GM19397 (cell line): Measurements from ENCODE around the gene CGB7.
"Not testable (repeated sequence)": the region's sequence is repeated elsewhere in the genome, so short reads cannot be mapped to it uniquely, and the experiment has no call there.

Experiments used
- ATAC-seq: cut with Tn5 transposase; IDR thresholded peaks from one replicate; pipeline ENCODE4 v1.9.1; 2021; ENCODE audit warnings: mild to moderate bottlenecking, moderate library complexity; ENCODE audit not compliant: unreplicated experiment

Gene CGB7

GRCh38 chr19:49073514-49074378 is 16.2 kb upstream of the CGB7 start:
- no peak for ATAC-seq

- no peak for ATAC-seq
Observed at GRCh38 chr19:49071860-49072547, 14.5 kb upstream of the CGB7 start.

DNA sequence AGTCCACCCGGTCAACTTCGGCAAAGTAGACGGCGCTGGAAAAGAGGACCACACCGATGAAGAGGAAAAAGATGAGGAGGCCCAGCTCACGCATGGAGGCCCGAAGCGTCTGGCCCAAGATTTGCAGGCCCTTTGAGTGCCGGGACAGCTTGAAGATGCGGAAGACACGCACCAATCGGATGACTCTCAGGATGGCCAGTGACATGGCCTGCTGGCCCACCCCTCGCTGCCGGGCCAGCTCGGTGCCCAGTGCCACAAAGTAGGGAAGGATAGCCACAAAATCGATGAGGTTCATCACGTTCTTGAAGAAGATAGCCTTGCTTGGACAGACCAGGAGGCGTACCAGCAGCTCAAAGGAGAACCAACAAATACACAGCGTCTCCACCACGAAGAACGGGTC is 12.9 kb upstream of the CGB7 start:
- ATAC-seq: no peak

DNA sequence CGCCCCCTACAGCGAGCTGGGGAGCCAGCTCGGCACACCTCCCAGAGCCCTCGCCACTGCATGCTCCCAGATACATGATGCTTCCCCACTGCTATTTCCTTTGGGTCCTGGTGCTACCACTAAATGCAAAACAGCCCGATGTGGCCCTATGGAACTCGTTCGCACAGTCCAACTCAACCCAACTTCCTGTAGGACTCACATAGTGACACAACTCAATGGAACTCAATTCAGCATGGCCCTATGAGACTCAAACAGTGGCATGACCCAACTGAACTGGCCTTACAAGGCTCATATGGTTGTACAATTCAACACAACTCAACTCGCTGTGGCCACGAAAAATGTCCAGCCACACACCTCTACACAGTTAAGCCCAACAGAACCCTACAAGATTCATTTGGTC is 11.5 kb upstream of the CGB7 start:
- no peak for ATAC-seq

DNA sequence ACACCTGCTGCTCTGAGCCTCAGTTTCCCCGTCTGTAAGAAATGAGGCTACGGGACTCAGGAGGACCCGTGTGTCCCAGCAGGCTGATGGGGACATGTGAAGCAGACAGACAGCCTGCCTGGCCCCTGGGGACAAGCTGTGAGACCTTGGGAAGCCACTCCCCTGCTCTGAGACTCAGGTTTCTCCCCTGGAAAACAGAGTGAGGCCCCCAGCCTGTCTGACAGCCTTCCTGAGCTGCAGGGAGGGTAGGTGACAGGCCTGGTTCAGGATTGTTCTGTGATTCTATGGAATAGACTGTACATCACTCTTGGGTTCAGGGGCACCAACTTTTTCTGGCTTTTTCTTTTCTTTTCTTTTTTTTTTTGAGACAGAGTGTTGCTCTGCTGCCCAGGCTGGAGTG is 10.0 kb upstream of the CGB7 start:
- no peak for ATAC-seq

DNA sequence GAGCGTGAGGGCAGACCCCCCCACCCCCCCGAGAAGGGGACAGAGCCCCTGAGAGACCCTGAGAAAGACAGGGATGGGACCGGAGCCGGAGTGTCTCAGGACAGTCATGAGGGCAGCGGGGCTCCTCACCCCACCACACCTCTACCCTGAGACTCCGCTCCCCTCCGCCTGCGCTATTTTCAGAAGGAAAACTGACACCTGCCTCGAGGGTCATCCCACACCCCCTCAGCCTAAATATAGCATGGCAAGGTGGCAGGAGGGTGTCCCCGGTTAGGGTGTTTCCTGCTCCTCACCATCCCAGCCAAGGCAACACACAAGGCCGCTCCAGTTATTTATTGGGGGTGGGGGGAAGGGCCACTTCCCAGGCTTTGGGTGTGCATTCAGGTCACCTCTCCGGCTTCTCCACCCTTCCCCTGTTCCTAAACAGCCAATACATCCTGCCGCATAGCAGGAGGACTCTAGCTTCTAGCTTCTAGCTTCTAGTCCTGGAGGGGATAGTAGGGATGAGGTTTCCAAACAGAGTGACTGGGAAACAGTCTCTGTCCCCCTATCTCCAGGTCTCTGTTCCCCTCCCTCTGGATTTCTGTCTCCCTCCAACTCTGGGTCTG is 8.5 kb upstream of the CGB7 start:
- ATAC-seq: no peak

DNA sequence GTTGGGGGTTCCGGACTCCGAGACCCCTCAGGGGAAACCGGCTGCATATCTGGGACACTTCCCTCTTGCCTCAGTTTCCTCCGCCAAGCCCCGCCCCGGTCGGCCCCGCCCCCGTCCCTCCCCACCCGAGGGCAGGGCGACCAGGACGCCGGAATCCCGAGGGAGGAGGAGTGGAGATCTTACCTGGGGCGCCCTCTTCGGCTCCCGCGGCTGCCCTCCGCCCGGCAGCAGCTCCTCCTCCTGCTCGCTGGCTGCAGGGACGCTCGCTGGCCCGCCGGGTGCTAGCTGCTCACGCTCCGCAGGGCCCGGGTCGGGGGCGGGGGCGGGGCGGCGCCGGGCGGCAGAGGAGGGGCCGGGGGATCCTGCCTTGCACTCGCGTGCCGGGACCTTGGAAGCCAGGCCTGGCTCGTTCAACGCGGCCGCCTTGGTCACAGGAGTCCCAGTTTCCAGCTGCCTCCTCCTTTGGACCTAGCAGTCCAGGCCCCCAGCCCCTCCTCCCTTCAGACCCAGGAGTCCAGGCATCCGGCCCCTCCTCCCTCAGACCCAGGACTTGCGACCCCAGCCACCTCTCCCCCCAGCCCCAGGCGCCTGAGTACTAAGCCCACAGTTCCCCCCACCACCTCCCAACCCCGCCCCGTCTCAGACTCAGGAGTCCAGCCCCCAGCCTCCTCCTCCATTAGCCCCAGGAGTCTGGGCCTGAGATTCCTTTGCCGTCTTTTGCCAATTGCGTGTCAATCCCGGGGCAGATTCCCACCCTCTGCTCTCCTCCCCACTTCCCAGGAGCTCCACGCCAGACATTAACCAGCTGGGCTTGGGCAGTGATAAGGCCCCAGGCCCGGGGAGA is 7.4 kb upstream of the CGB7 start, which contains the start of gene NTF4:
NTF4 (minus strand) TSS at position 51 of the 844 bp plus-strand sequence. CDS start 2,821 bp downstream, outside the sequence.
- ATAC-seq: no peak

DNA sequence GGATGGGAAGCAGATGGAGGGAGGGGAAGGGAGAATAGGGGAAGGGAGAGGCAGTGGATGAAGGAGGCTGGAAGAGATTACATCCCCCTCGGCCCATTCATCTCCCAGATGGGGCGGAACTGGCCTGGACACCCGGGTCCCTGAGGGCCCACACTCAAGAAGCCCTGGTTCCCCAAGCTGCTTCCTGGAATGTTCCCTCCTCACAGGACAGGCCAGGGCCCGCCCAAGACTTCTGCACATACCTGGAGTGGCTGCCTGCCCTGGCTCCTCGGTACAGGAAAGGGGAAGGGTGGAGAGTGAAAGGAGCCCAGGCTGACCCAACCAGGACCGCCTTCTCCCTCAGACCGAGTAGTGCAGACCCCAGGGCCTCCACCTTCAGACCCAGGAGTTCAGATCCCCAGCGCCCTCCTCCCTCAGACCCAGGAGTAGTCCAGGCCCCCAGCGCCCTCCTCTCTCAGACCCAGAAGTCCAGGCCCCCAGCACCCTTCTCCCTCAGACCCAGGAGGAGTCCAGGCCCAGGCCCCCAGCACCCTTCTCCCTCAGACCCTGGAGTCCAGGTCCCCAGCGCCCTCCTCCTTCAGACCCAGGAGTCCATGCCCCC is 6.6 kb upstream of the CGB7 start:
- no peak for ATAC-seq

DNA sequence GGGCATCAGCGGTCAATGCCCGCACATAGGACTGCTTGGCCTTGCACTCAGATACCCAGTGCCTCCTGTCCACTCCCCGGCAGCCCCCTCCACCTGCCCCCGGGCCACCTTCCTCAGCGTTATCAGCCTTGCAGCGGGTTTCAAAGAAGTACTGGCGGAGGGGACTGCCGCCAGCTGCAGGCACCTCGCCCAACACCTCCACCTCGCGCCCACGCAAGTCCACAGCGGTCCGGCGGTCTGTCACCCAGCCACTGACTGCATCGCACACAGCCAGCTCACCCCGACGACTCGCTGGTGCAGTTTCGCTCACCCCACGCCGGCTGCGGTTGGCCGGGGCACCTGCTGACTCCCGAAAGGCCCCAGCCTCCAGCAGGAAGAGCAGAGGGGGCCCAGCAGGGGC is 3.9 kb upstream of the CGB7 start:
- no peak for ATAC-seq

GRCh38 chr19:49061000-49061399 is 3.5 kb upstream of the CGB7 start:
- no peak for ATAC-seq

DNA sequence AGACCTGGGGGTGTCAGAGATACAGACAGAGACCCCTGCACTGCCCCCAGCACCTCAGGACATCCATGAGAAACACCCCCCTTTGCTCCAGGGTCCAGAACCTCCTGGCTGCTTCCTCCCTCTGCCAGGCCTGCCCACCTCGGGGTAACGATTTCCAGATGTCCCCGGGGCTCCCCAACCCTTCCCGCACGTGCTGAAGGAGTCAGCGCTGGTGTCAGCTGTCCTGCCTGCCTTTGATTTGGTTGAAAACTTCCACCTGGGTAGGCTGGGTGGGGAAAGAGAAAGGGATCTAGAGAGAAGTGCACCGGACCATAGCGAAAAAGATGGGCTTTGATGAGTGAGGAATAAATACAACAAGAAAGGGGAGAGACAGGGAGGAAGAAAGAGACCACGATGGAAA is 1.5 kb upstream of the CGB7 start:
- ATAC-seq: no peak

DNA sequence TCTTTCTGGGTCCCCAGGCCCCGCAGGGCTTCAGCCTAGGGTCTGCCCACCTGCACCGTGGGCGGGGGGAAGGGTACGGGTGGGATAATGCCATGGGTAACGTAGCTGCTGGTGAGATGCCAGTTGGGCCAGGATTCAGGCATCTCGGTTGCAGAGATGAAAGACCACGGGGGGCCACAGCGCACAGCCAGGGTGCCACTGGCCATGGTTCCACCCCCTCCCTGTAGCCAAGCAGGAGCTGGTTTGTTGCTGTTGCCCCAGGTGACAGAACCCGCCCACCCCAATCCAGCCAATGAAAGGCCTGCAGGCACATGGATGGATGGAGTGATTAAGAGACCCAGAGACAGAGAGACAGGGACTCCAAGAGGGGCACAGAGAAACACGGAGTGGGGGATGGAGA is 1.0 kb upstream of the CGB7 start:
- ATAC-seq: no peak

GRCh38 chr19:49056902-49057596 is 500 bp downstream of the CGB7 start:
- ATAC-seq: not testable (repeated sequence)

GRCh38 chr19:49056101-49056901 is 1.2 kb downstream of the CGB7 start:
- no peak for ATAC-seq

DNA sequence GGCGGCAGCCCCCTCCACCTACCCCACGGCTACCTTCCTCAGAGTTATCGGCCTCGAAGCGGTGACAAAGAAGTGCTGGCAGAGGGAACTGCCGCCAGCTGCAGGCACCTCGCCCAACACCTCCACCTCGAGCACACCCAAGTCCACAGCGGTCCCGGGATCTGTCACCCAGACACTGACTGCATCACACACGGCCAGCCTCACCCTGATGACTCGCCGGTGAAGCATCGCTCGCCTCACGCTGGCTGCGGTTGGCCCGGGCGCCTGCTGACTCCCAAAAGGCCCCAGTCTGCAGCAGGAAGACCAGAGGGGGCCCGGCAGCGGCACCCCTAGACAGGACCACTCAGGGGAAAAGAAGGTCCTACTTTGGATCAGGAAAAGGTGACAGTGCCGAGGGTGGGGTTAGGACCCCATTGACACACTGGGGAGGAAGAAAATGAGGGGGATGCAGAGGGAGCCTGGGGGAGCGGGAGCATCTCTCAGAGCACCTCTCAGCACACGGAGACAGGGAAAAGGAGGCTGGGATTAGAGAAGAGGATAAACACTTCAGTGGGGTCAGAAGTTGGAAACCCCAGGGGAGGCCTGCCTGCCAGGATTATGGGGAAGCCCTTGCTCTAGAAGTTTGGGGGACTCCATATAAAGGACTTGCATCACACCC is 7.0 kb downstream of the CGB7 start:
- not testable (repeated sequence) for ATAC-seq

GRCh38 chr19:49049834-49050233 is 7.7 kb downstream of the CGB7 start:
- not testable (repeated sequence) for ATAC-seq

DNA sequence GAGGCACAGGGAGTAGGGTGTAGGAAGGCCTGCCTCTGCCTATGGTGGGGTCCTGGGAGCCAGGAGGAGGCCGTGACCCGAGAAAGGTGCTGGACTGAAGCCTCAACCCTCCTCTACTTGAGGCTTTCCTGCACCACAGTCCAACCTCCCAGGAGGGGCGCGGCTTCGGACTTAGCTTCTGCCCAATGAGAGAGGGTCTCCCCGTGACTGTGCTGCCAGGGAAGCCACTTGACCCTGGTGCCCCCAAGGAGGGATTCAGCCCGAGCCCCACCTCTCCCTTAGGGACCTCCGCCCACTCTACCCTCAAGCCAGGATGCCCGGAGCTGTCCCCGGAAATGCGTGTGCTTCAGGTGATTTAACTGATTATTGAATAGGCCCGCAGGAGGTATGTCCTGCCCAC is 8.5 kb downstream of the CGB7 start, which contains the start of gene CGB8:
CGB8 (minus strand) TSS at position 101 of the 400 bp plus-strand sequence. CDS start 372 bp downstream, outside the sequence.
- not testable (repeated sequence) for ATAC-seq

- ATAC-seq: not testable (repeated sequence)
Observed at GRCh38 chr19:49043548-49043947, 14.0 kb downstream of the CGB7 start, which contains the start of gene CGB5. CGB5 (plus strand) TSS chr19:49043848; CDS start chr19:49044210, 362 bp downstream.
